Measurements from ENCODE around the gene THSD7A. TPM values are rescaled to one million over a fixed set of nuclear protein-coding genes. Genes with fewer than 3 reads are reported as not detected.

THSD7A gene
- total RNA-seq, 2 experiments from 2014 or later, result not detected

DNA sequence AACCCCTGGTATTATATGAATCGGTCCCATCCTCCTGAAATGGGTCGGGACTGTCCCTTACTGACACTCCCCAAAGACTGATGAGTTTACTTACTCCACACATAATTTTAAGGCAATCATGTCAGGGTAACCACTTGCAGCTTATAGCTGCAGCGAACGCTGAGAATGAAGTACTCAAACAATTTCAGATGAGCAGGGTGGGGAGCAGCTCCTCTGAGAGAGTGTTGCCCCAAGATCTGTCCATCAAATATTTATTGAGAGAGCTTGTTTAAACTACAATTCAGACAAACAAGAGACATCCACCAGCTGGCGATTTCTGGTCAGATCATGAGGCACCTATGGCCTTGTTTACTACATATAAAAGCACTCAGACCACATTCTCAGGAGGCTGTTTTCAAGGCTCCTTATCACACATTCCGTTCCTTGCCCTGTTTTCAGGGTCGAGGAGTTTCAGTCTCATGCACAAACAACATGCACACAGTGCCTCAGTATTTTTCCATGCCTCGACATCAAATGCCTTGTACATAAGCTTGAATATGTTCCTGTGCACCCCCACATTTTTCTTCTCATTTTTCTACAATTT is 80.1 kb downstream of the THSD7A start:
- CTCF ChIA-PET, result no interaction called here
- POLR2A ChIA-PET, result no interaction called here

DNA sequence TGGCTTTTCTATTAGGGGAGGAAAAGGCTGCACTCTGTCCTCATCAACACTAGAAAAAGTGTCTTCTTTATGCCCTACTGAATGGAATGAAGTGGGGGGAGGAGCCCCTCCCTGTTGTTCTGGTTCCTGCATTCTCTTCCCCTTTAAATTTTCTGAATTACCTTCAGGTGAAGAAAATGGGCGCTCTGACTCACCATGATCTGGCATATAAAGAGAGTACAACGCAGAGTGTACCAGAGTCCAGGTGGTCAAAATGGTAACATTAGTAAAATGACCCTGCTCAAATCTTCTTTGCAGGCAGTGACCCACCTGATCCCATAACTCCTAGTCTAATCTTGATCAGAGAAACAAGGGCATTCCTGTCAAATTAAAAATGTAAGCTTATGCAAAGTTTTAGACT is 80.7 kb downstream of the THSD7A start:
- POLR2A ChIA-PET, result no interaction called here
- CTCF ChIA-PET, result no interaction called here

GRCh38 chr7:11750191-11750590 is 81.8 kb downstream of the THSD7A start:
- ChIA-PET CTCF (interaction anchor here (1.2 kb wide), 1 partner anchor 48 kb away, joined by 3 read pairs; no protein-coding TSS in a partner anchor), POLR2A (no interaction called here)

GRCh38 chr7:11749629-11750028 is 82.4 kb downstream of the THSD7A start:
- ChIA-PET CTCF (interaction anchor here (1.2 kb wide), 1 partner anchor 47 kb away, joined by 3 read pairs; no protein-coding TSS in a partner anchor), POLR2A (no interaction called here)

- ChIA-PET CTCF (no interaction called here), POLR2A (no interaction called here)
Measured at GRCh38 chr7:11748884-11749283, 83.1 kb downstream of the THSD7A start.

DNA sequence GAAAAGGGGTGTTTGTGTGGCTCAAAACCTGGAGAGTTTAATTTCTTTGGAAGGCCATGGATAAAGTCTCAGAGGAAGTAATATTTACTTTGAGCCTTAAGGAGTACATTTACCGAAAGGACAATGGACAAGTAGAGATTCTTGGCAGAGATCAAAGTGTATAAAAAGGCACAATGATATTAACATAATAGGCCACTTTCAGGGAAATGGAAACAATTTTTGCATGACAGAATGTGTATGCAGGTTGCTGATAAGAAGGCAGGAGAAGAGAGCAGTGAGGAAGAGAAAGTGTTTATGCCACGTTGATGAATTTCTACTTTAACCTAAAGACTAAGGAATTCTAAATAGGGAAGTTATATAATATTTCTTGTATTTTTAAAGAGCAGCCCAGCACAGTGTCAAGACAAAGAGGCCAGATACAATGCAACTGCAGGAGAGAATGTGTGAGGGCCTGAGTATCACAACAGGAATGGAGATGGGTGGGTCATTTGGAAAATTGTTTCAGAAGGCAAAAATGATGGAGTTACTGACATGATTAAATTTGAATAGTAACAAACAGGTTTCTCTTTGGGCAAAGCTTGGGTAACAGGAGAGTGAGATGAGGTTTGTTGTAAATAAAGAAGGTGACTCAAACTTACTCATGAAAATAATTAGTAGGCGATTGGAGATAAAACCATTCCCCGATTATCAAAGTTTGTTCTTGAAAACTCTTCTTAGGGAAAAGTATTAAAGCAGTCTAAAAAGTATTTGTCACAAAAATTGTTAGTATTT is 84.1 kb downstream of the THSD7A start:
- ChIA-PET CTCF (no interaction called here), POLR2A (no interaction called here)

GRCh38 chr7:11746591-11746990 is 85.4 kb downstream of the THSD7A start:
- CTCF ChIA-PET, result no interaction called here
- POLR2A ChIA-PET, result no interaction called here

- POLR2A ChIA-PET, result no interaction called here
- CTCF ChIA-PET, result no interaction called here
Measured at GRCh38 chr7:11743548-11743947, 88.5 kb downstream of the THSD7A start.

GRCh38 chr7:11743016-11743415 is 89.0 kb downstream of the THSD7A start:
- ChIA-PET POLR2A (no interaction called here), CTCF (no interaction called here)

- CTCF ChIA-PET, result interaction anchor here (0.6 kb wide), 1 partner anchor 142 kb away, joined by 3 read pairs; no protein-coding TSS in a partner anchor
Measured at GRCh38 chr7:11742496-11742895, 89.5 kb downstream of the THSD7A start.

GRCh38 chr7:11737723-11738122 is 94.3 kb downstream of the THSD7A start:
- ChIA-PET POLR2A (no interaction called here), CTCF (no interaction called here)

More at GRCh38 chr7:11742496-11742895, 89.5 kb downstream of the THSD7A start:
- POLR2A ChIA-PET, result no interaction called here

- ChIA-PET CTCF (no interaction called here), POLR2A (no interaction called here)
Measured at GRCh38 chr7:11732207-11732606, 99.8 kb downstream of the THSD7A start.

DNA sequence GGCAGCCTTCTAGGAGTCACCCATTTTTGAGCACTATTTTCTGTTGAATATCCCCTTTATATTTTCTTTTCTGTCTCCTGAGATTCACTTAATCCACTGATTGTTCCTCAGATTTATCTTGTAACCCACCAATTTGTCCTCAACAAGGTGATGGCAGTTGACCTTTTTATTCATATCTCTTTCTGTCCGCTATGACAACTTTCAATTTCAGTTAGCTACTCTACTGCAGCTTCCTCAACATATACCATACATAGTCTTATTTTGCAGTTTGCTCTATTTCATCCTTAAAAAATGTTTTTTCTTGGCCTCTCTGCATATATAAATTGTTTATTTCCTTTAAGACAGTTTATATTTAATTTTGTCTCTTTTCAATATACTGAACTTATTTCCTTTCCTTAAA is 101.3 kb downstream of the THSD7A start:
- POLR2A ChIA-PET, result no interaction called here
- CTCF ChIA-PET, result no interaction called here

DNA sequence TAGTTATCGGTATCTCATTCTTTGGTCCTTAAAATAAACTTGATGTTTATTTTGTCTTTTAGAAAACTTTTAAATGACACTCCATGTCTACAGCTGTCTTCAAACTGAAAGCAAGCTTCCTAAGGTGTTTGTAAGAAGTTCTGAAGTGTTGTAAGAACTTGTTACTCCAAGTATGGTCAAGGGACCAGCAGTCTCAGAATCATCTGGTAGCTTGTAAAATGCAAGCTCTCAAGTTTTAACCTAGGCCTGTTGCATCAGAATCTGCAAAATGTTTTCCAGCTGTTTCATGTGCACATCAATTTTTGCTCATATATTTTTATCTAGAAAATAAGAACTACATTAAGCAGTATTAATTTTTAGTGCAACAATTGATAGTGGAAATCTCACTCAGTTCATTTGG is 104.1 kb downstream of the THSD7A start:
- CTCF ChIA-PET, result no interaction called here
- POLR2A ChIA-PET, result no interaction called here

- POLR2A ChIA-PET, result no interaction called here
- CTCF ChIA-PET, result no interaction called here
Measured at GRCh38 chr7:11726794-11727155, 105.2 kb downstream of the THSD7A start.

GRCh38 chr7:11726001-11726793 is 105.8 kb downstream of the THSD7A start:
- ChIA-PET POLR2A (no interaction called here), CTCF (no interaction called here)

DNA sequence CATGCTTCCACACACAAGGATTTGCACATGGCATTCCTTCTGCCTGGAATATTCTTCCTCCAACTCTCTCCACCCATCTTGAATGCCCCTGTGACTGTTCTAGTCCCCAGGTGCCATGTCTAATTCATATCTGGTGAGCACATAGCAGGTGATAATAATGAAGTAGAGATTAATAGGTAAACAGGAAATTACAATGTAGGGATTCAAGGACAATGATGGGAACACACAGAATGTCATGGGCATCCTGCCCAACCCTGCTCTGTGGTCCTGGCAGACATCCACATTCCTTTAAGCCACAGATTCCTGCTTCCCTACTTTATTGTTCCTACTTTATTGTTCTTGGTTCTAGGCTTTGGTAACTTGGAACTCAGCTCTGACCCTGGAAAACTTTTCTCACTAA is 115.8 kb downstream of the THSD7A start:
- CTCF ChIA-PET, result no interaction called here

DNA sequence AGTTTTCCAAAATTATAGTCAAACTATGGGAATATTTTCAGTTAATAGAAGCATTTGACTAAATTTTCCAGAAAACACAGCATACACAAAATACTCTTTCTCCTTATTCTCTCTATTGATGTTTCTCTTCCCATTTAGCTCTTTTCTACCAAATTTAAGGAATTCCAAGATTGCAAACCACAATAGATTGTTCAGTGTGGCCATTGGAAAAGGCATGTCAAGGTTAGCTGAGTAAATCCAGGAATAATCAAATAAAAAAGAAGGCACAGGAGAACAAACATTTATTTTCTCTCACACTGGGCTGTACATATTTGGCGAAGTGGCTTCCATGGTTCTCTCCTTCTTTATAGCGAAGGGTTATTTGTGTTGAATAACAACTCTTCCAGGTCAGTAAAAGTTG is 117.3 kb downstream of the THSD7A start:
- CTCF ChIA-PET, result no interaction called here

More for the DNA sequence above, 115.8 kb downstream of the THSD7A start:
- POLR2A ChIA-PET, result no interaction called here

DNA sequence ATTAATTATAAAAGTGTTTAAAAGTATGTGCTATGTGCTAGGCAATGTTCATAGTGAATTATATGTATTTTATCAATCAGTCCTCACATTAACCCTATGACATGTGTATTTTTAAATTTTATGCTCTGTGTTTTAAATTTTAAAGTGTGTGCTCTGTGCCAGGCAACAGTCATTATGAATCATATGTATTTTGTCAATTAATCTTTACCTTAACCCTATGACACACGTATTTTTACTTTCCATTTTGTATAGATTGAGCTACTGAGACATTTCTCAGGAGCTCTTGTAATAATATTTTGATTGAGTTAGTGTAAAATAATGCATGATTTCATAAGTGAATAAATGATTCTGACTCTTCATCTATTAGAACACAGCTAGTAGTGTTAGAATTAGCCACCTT is 117.8 kb downstream of the THSD7A start:
- CTCF ChIA-PET, result no interaction called here
- POLR2A ChIA-PET, result no interaction called here

More for the DNA sequence above, 117.3 kb downstream of the THSD7A start:
- POLR2A ChIA-PET, result no interaction called here

GRCh38 chr7:11713352-11713751 is 118.6 kb downstream of the THSD7A start:
- CTCF ChIA-PET, result no interaction called here
- POLR2A ChIA-PET, result no interaction called here

DNA sequence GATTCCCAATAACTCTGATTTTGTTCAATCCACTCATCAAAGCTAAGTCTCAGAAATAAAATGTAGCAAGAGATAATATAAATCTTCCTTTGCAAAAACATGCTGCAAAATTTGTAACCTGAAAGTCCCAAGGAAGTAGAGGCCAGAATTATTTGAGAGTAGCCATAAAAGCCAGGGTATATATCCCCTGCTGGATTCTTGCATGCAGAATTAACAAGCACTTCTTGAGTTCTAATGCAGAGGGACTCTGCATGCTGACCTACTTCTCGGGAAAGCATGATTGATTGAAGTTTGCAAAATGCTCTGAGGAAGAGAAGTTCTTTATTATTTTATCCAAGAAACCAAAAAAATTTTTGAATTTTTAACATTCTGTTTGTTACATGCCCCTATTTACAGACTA is 121.6 kb downstream of the THSD7A start:
- ChIA-PET POLR2A (no interaction called here), CTCF (no interaction called here)
